ENCODE measurements around the gene GMIP. TPM values are rescaled to one million over a fixed set of nuclear protein-coding genes. Genes with fewer than 3 reads are reported as not detected.
A peak's percentile ranks its signal among the peaks of the same experiment; 100 is the strongest.

The GMIP gene
- total and polyA plus RNA-seq, 2 of the 13 experiments (the other 11 are each of a cell fraction or from before 2014, with no cell fraction given): 1.5 to 1.8 TPM

DNA sequence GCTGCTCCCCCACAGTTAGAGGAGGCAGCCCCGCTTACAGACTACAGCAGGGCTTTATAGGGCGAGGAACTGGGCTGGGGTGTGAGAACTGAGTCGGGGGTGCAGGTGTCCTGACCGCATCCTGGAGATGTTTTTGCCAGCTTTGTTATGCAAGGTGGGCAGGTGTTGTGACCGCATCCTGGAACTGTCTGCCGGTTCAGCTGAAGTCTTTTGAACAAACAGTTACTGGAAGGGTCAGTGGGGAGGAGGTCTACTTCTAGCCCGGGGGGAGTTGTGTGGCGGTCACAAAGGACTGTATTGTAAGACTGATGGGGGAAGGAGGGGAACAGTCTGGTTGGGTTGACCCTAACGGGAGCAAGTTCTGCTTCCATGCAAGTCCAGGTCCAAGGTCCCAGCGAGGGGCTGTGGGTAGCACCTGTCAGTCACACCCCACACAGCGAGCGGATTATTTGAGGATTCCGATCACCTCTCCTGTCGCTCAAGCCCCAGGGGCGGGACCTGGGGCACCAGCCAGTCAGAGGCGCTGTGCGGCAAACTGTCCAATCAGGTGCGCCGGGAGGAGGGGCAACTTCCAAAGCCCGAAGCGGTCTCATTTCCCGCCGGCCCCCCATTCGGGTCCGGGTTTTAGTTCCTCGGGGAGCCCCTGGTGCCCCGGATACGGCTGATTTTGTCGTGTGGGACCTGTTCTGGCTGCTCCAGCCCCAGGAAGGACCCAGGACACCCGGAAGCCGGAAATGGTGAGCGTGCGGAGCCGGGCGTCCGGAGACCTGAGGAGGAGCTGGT, 25.0 kb upstream of the GMIP start, which contains the start of gene ZNF101 (continued):
- TF ChIP-seq ZNF18 (CRISPR knock-in tag; IDR thresholded peaks at IDR 0.05; ENCODE audit: insufficient replicate concordance) (peak; percentile 8), GTF3A (CRISPR knock-in tag; conservative IDR thresholded peaks at IDR 0.05) (no peak), PHF20 (CRISPR knock-in tag; IDR thresholded peaks at IDR 0.05) (peak; percentile 32), ELF1 (CRISPR knock-in tag; IDR thresholded peaks at IDR 0.05) (peak; percentile 66), TP53 (CRISPR knock-in tag; conservative IDR thresholded peaks at IDR 0.05) (no peak), AHDC1 (CRISPR knock-in tag; IDR thresholded peaks at IDR 0.05; ENCODE audit: borderline replicate concordance) (peak; percentile 47; the same call in 1 of the 2 replicates), ZNF317 (CRISPR knock-in tag; IDR thresholded peaks at IDR 0.05) (no peak), YEATS2 (CRISPR knock-in tag; IDR thresholded peaks at IDR 0.05; ENCODE audit: borderline replicate concordance) (peak; percentile 28; the same call in 1 of the 2 replicates), ZNF264 (CRISPR knock-in tag; IDR thresholded peaks at IDR 0.05) (peak; percentile 22; the same call in 1 of the 2 replicates), ZNF605 (CRISPR knock-in tag; IDR thresholded peaks at IDR 0.05) (peak; percentile 79), GLI4 (CRISPR knock-in tag; IDR thresholded peaks at IDR 0.05; ENCODE audit: borderline replicate concordance) (no peak), KDM1A (CRISPR knock-in tag; IDR thresholded peaks at IDR 0.05) (no peak), SOX5 (CRISPR knock-in tag; IDR thresholded peaks at IDR 0.05; ENCODE audit: borderline replicate concordance) (peak; percentile 77; the same call in 1 of the 2 replicates), ZFX (CRISPR knock-in tag; IDR thresholded peaks at IDR 0.05; ENCODE audit: low read depth) (0 out of 2 replicates have a peak, but pooled peaks have one; percentile 30), ZNF121 (CRISPR knock-in tag; IDR thresholded peaks at IDR 0.05) (peak; percentile 28; the same call in 1 of the 2 replicates), CC2D1A (CRISPR knock-in tag; IDR thresholded peaks at IDR 0.05) (no peak)
- TF ChIP-seq, protein P1, sequence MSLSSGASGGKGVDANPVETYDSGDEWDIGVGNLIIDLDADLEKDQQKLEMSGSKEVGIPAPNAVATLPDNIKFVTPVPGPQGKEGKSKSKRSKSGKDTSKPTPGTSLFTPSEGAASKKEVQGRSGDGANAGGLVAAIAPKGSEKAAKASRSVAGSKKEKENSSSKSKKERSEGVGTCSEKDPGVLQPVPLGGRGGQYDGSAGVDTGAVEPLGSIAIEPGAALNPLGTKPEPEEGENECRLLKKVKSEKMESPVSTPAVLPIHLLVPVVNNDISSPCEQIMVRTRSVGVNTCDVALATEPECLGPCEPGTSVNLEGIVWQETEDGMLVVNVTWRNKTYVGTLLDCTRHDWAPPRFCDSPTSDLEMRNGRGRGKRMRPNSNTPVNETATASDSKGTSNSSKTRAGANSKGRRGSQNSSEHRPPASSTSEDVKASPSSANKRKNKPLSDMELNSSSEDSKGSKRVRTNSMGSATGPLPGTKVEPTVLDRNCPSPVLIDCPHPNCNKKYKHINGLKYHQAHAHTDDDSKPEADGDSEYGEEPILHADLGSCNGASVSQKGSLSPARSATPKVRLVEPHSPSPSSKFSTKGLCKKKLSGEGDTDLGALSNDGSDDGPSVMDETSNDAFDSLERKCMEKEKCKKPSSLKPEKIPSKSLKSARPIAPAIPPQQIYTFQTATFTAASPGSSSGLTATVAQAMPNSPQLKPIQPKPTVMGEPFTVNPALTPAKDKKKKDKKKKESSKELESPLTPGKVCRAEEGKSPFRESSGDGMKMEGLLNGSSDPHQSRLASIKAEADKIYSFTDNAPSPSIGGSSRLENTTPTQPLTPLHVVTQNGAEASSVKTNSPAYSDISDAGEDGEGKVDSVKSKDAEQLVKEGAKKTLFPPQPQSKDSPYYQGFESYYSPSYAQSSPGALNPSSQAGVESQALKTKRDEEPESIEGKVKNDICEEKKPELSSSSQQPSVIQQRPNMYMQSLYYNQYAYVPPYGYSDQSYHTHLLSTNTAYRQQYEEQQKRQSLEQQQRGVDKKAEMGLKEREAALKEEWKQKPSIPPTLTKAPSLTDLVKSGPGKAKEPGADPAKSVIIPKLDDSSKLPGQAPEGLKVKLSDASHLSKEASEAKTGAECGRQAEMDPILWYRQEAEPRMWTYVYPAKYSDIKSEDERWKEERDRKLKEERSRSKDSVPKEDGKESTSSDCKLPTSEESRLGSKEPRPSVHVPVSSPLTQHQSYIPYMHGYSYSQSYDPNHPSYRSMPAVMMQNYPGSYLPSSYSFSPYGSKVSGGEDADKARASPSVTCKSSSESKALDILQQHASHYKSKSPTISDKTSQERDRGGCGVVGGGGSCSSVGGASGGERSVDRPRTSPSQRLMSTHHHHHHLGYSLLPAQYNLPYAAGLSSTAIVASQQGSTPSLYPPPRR (CRISPR knock-in tag; IDR thresholded peaks at IDR 0.05; ENCODE audit: borderline replicate concordance): peak; percentile 75

All from HepG2 (cell line).